WERI-Rb-1 (cell line): ENCODE results near the gene MAP1B.

Experiments used
- DNase-seq: peaks from one replicate; pipeline ENCODE4 v3.0.0-alpha.2; 2020
- H3K27ac ChIP-seq: fragments of 250-450 bp; sonication (Bioruptor Pico); 2 replicates; pipeline ENCODE4 v1.5.1; 2020; ENCODE audit warnings: mild to moderate bottlenecking, moderate library complexity
- H3K27me3 ChIP-seq: fragments of 250-450 bp; sonication (Bioruptor Pico); 2 replicates; pipeline ENCODE4 v1.5.1; 2021; ENCODE audit warnings: mild to moderate bottlenecking, low read depth, moderate library complexity; ENCODE audit not compliant: insufficient read depth, severe bottlenecking
- H3K36me3 ChIP-seq: fragments of 250-450 bp; sonication (Bioruptor Pico); 2 replicates; pipeline ENCODE4 v1.5.1; 2020; ENCODE audit warnings: mild to moderate bottlenecking, moderate library complexity
- H3K4me3 ChIP-seq: 2 replicates; pipeline ENCODE4 v1.5.1; 2011; ENCODE audit warnings: low read depth, mild to moderate bottlenecking, control low read depth, low read length
- H3K9me3 ChIP-seq: fragments of 250-450 bp; sonication (Bioruptor Pico); 2 replicates; pipeline ENCODE4 v1.5.1; 2021; ENCODE audit warnings: mild to moderate bottlenecking, moderate library complexity; ENCODE audit not compliant: severe bottlenecking
- TF ChIP-seq, protein P1 (sequence below): IDR thresholded peaks from 2 replicates; pipeline ENCODE4 v1.5.1; 2011; ENCODE audit warnings: low read depth, mild to moderate bottlenecking, control low read depth, inconsistent platforms, low read length

MAP1B gene

DNA sequence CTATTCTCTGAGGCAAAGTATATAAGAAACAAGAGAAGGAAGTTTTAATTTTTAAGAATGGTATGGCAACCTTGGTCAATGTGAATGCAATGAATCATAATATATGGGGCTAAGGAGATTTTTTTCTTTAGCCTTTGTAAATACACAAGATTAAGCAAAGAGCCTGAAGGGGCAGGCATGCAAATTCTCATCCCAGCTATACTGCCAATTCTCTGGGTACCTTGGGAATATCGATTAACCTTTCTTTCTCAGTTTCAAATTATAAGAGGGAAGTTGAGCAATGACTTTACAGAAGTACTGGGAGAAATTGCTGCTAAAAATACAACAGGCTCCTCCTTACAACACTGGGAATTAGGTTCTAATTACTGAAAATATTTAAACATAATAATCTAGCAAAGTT is 115.2 kb downstream of the MAP1B start:
- H3K9me3 ChIP-seq, result no peaks in the 10 kb centered on the region

DNA sequence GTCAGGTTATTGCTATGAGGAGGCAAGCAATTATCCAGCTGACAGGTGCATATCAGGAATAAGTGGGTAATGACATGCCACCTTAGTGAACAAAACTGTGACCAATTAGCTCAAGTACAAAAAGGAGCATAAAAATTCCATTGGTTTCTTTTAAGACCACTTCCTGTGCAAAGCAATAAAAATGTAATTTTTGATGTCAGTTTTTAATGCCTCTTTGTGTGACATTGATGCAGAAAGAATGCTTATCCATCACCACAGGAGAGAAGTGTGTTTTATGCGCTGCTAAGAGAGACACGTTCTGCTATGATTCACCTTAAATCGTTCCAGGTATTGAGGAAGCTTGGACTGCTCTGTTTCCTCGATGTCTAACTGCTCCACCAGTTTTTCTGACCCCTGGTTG is 116.1 kb downstream of the MAP1B start:
- Histone ChIP-seq H3K27me3 (no peaks in the 10 kb centered on the region), H3K36me3 (peaks cover 52% of the 10 kb centered on the region), H3K4me3 (no peak overlapping the region), H3K27ac (no peak overlapping the region), H3K9me3 (no peaks in the 10 kb centered on the region)
- TF ChIP-seq, protein P1, sequence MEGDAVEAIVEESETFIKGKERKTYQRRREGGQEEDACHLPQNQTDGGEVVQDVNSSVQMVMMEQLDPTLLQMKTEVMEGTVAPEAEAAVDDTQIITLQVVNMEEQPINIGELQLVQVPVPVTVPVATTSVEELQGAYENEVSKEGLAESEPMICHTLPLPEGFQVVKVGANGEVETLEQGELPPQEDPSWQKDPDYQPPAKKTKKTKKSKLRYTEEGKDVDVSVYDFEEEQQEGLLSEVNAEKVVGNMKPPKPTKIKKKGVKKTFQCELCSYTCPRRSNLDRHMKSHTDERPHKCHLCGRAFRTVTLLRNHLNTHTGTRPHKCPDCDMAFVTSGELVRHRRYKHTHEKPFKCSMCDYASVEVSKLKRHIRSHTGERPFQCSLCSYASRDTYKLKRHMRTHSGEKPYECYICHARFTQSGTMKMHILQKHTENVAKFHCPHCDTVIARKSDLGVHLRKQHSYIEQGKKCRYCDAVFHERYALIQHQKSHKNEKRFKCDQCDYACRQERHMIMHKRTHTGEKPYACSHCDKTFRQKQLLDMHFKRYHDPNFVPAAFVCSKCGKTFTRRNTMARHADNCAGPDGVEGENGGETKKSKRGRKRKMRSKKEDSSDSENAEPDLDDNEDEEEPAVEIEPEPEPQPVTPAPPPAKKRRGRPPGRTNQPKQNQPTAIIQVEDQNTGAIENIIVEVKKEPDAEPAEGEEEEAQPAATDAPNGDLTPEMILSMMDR, result no peak
- no peak for DNase-seq

More for the DNA sequence above, 115.2 kb downstream of the MAP1B start:
- H3K27me3 ChIP-seq, result no peaks in the 10 kb centered on the region
- DNase-seq, result no peak
- H3K36me3 ChIP-seq, result peaks cover 57% of the 10 kb centered on the region
- TF ChIP-seq, protein P1, result no peak
- peak overlapping the region; percentile 60 for H3K27ac ChIP-seq
- H3K4me3 ChIP-seq, result no peak overlapping the region

DNA sequence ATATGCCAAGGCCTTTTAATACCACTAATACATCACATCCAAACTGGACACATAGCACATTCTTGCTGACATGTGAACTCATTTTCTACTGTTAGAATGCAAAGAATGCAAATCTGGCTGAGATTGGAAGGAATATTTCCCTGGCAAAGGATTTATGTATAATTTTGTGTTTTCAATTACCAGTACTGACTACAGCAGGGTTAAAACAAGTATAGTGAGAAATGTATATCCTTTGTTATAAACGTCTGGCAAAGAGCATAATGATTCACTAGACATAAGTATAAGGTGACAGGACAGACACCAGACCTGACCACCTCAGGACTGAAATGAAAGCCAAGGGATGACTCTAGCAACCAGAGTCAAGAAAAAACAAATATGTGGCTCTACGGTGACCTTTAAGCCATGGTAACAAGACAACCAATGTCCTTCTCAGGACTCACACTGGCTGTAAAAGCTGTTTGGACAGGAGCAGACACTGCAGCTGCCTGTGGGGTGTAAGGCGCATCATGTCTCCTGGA is 117.7 kb downstream of the MAP1B start:
- TF ChIP-seq, protein P1, result no peak
- peaks cover 43% of the 10 kb centered on the region for H3K36me3 ChIP-seq
- no peaks in the 10 kb centered on the region for H3K9me3 ChIP-seq
- no peak overlapping the region for H3K4me3 ChIP-seq
- peak overlapping the region; percentile 94 for H3K27ac ChIP-seq
- no peaks in the 10 kb centered on the region for H3K27me3 ChIP-seq
- DNase-seq, result no peak

DNA sequence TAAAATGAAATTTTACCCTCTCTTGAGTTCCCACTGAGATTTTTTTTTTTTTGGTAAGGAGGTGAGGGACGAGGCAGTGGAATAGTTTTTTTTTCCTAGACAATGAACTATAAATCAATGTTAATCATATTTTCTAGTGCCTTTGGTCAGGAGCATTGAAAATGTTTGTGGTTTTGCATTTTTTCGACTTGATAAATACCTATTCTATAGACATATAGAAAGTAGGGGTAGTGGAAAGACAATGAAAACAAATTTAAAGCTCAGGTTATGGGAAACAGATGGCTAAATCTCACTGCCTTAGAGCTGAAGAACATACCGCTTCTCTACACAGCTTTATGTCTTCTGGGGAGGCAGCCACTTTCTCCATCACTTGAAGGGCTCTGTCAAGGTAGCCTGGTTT is 118.5 kb downstream of the MAP1B start:
- no peak overlapping the region for H3K4me3 ChIP-seq
- H3K27me3 ChIP-seq, result no peaks in the 10 kb centered on the region
- H3K36me3 ChIP-seq, result peaks cover 40% of the 10 kb centered on the region
- DNase-seq, result no peak
- TF ChIP-seq, protein P1, result no peak
- H3K9me3 ChIP-seq, result no peaks in the 10 kb centered on the region
- H3K27ac ChIP-seq, result peak overlapping the region; percentile 94

DNA sequence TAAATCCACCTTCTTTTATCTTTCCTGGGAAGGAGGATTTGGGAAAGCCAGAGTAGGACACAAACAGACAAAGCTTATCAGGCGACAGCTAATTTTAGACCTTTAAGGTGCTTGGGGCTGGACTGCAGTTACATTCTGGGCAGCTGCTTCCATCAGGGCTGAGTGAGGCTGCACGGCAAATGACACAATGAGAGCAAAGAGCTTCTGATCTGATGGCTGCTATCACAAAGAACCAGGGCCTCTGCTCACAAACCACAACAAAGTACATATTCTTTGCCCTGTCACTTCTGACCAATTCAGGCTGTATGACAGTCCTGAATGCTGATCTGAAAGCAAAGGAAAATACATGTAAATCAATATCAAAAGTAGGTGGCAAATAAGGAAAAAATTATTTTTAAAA is 119.7 kb downstream of the MAP1B start:
- Histone ChIP-seq H3K4me3 (no peak overlapping the region), H3K36me3 (peaks cover 42% of the 10 kb centered on the region), H3K27ac (peak overlapping the region; percentile 94), H3K9me3 (no peaks in the 10 kb centered on the region), H3K27me3 (no peaks in the 10 kb centered on the region)
- TF ChIP-seq, protein P1, result no peak
- DNase-seq, result peak; percentile 82

DNA sequence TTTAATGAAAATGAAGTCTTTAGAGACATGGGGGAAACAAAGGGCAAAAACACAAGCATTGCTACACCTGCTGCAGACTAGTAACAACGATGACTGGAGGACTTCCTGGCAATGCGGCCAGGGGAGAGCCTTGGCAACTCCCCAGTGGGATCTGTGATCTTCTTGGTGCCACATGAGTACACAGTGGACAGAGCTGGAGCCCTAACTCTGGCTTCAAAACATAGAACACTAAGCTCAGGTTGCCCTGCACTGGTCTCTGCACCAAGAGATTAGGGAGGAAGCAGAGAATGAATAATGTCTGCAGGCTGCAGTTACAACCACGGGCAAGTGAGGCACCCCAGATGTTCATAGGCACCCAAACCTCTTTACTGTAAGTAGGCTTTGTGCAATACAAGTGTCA is 121.7 kb downstream of the MAP1B start:
- no peak overlapping the region for H3K4me3 ChIP-seq
- TF ChIP-seq, protein P1, result no peak
- DNase-seq, result peak; percentile 26
- H3K27me3 ChIP-seq, result no peaks in the 10 kb centered on the region
- H3K9me3 ChIP-seq, result no peaks in the 10 kb centered on the region
- peaks cover 33% of the 10 kb centered on the region for H3K36me3 ChIP-seq
- peak overlapping the region; percentile 94 for H3K27ac ChIP-seq
